ENCODE results near the gene BEST4. TPM values are rescaled to one million over a fixed set of nuclear protein-coding genes. Genes with fewer than 3 reads are reported as not detected.

The BEST4 gene
- total and polyA plus RNA-seq, 2 donors (not counting 3 experiments of a cell fraction or from before 2014, with no cell fraction given) = 0.21 TPM; not detected in 1

DNA sequence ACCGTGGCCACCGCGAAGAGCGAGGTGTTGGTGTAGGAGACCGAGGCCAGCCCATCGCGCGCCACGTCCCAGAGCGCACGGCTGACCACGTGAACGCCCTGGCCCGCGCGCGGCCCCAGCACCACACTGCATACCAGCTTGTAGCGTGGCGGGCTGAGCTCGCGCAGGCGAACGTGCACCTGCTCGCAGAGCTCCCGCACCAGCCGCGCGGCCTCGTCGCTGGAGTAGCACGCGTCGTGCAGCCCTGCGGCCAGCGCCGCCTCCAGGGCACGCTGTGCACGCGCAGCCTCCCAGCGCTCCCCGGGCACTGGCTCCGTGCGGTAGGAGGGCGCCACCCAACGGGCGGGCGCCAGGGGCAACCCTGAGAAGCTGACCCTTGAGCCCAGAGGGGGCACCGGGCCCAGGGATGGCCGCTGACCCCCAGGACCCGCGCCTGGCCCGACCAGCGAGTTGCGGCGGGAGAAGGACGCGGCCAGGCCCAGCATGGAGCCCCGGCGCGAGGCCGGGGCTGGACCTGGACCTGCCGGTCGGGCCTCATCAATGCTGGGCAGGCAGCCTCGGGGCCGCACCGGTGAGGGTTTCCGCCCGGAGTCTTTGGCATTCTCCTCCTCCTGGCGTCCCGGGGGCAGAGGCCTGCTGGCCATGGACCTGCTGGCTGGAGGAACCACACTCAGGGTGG is 18.2 kb upstream of the BEST4 start:
- intact Hi-C loops (cut with micrococcal nuclease) = loop anchor here (2.0 to 10.0 kb wide), 2 partner anchors 75 to 879 kb away; partner anchors contain the start of genes GPBP1L1, RNU5D-1 and TMEM69
- no peaks in the 10 kb centered on the region for H4K20me1 ChIP-seq (replicated peaks; ENCODE audit: control insufficient read depth, extremely low read depth, insufficient read depth, low read length)
- TF ChIP-seq POLR2AphosphoS5 (IDR thresholded peaks at IDR 0.05; ENCODE audit: insufficient read depth, low read depth, low read length) (peak; percentile 5), POLR2A (IDR thresholded peaks at IDR 0.05; ENCODE audit: low read depth, low read length) (no peak)
- POLR2A ChIA-PET = interaction anchor here (3.1 to 4.3 kb wide), 2 partner anchors 14 to 31 kb away, joined by 13 to 97 read pairs; partner anchors contain the start of gene RPS8
- FAIRE-seq = no peak
- dilution Hi-C loops (cut with MboI; ENCODE audit: extremely low pct_ligation_motif_present, low sequenced_read_pairs) = no loop called here
- peaks cover 4 to 32% of the 10 kb centered on the region in 2 experiments for H3K36me3 ChIP-seq (ENCODE audit: control insufficient read depth in 2 of 2, extremely low read depth in 1 of 2, insufficient read depth in 2 of 2, low read length in 2 of 2)
- no peaks in the 10 kb centered on the region for H3K27me3 ChIP-seq (ENCODE audit: control insufficient read depth in 2 of 2, insufficient read depth in 2 of 2, low read length in 2 of 2)
- H3K79me2 ChIP-seq (ENCODE audit: control insufficient read depth, insufficient read depth, low read length) = peaks cover 60% of the 10 kb centered on the region
- H3K4me2 ChIP-seq (ENCODE audit: insufficient read depth, low read length) = peak overlapping the region; percentile 26
- H3K27ac ChIP-seq (ENCODE audit: insufficient read depth, low read depth, low read length) = peak overlapping the region; percentile 100
- H3K9me3 ChIP-seq (replicated peaks; ENCODE audit: control insufficient read depth, insufficient read depth, low read length) = no peaks in the 10 kb centered on the region
- H3K4me1 ChIP-seq (ENCODE audit: control insufficient read depth, extremely low read depth, insufficient read depth, low read length) = peaks cover 67% of the 10 kb centered on the region
- peak overlapping the region; percentile 99 for H3K9ac ChIP-seq (replicated peaks; ENCODE audit: extremely low read depth, insufficient read depth, low read length)
- no TSS peak for BruUV-seq (replicated peaks)
- H2AFZ ChIP-seq (ENCODE audit: low read depth, low read length) = no peak overlapping the region
- H3K9me1 ChIP-seq (replicated peaks; ENCODE audit: control insufficient read depth, extremely low read depth, insufficient read depth, low read length) = no peaks in the 10 kb centered on the region
- no peak overlapping the region for H3K4me3 ChIP-seq (replicated peaks in 1 of 3; ENCODE audit: insufficient read depth in 1 of 3, low read depth in 1 of 3, low read length in 3 of 3)
- no peak for DNase-seq (ENCODE audit: low read depth, low spot score)
- CTCF ChIA-PET = interaction anchor here (1.0 to 2.2 kb wide), 2 partner anchors 12 to 19 kb away, joined by 4 to 8 read pairs; no protein-coding TSS in a partner anchor

DNA sequence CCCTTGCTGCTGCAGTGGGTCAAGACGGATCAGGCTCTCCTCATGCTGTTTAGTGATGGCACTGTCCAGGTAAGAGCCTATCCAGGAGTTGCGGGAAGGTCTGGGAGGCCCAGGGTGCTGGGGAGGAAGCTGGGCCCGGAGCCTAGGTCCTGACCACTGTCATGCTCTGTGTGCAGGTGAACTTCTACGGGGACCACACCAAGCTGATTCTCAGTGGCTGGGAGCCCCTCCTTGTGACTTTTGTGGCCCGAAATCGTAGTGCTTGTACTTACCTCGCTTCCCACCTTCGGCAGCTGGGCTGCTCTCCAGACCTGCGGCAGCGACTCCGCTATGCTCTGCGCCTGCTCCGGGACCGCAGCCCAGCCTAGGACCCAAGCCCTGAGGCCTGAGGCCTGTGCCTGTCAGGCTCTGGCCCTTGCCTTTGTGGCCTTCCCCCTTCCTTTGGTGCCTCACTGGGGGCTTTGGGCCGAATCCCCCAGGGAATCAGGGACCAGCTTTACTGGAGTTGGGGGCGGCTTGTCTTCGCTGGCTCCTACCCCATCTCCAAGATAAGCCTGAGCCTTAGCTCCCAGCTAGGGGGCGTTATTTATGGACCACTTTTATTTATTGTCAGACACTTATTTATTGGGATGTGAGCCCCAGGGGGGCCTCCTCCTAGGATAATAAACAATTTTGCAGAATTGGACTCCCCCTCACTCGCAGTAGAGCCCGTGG is 17.5 kb upstream of the BEST4 start:
- no peak for TF ChIP-seq MYC (IDR thresholded peaks at IDR 0.05; ENCODE audit: low read depth, low read length)
- TF ChIP-seq, protein P1, sequence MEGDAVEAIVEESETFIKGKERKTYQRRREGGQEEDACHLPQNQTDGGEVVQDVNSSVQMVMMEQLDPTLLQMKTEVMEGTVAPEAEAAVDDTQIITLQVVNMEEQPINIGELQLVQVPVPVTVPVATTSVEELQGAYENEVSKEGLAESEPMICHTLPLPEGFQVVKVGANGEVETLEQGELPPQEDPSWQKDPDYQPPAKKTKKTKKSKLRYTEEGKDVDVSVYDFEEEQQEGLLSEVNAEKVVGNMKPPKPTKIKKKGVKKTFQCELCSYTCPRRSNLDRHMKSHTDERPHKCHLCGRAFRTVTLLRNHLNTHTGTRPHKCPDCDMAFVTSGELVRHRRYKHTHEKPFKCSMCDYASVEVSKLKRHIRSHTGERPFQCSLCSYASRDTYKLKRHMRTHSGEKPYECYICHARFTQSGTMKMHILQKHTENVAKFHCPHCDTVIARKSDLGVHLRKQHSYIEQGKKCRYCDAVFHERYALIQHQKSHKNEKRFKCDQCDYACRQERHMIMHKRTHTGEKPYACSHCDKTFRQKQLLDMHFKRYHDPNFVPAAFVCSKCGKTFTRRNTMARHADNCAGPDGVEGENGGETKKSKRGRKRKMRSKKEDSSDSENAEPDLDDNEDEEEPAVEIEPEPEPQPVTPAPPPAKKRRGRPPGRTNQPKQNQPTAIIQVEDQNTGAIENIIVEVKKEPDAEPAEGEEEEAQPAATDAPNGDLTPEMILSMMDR (IDR thresholded peaks at IDR 0.05; ENCODE audit: extremely low read depth in 1 of 2, insufficient read depth in 1 of 2, low read depth in 1 of 2, low read length in 2 of 2) = peak in 1 of 2 donors; percentile 2
- no peak overlapping the region for H2AFZ ChIP-seq (ENCODE audit: low read depth, low read length)
- no peak overlapping the region for H3K4me3 ChIP-seq (replicated peaks in 1 of 3; ENCODE audit: insufficient read depth in 1 of 3, low read depth in 1 of 3, low read length in 3 of 3)
- H3K36me3 ChIP-seq (ENCODE audit: control insufficient read depth in 2 of 2, extremely low read depth in 1 of 2, insufficient read depth in 2 of 2, low read length in 2 of 2) = peaks cover 4 to 32% of the 10 kb centered on the region in 2 experiments
- no peak for DNase-seq (ENCODE audit: low read depth, low spot score)
- peaks cover 60% of the 10 kb centered on the region for H3K4me1 ChIP-seq (ENCODE audit: control insufficient read depth, extremely low read depth, insufficient read depth, low read length)
- H3K9me1 ChIP-seq (replicated peaks; ENCODE audit: control insufficient read depth, extremely low read depth, insufficient read depth, low read length) = no peaks in the 10 kb centered on the region
- no peak overlapping the region for H3K4me2 ChIP-seq (ENCODE audit: insufficient read depth, low read length)
- no peak for FAIRE-seq
- no peaks in the 10 kb centered on the region for H3K9me3 ChIP-seq (replicated peaks; ENCODE audit: control insufficient read depth, insufficient read depth, low read length)
- ChIA-PET CTCF (interaction anchor here (1.0 to 1.2 kb wide), 2 partner anchors 13 to 34 kb away, joined by 3 to 4 read pairs; no protein-coding TSS in a partner anchor), POLR2A (interaction anchor here (0.9 kb wide), 1 partner anchor 12 kb away, joined by 3 read pairs; no protein-coding TSS in a partner anchor)
- no TSS peak for BruUV-seq (replicated peaks)
- no peaks in the 10 kb centered on the region for H3K27me3 ChIP-seq (ENCODE audit: control insufficient read depth in 2 of 2, insufficient read depth in 2 of 2, low read length in 2 of 2)
- no peaks in the 10 kb centered on the region for H4K20me1 ChIP-seq (replicated peaks; ENCODE audit: control insufficient read depth, extremely low read depth, insufficient read depth, low read length)
- intact Hi-C loops (cut with micrococcal nuclease) = loop anchor here (2.0 to 10.0 kb wide), 2 partner anchors 75 to 879 kb away; partner anchors contain the start of genes GPBP1L1, RNU5D-1 and TMEM69
- no peak overlapping the region for H3K9ac ChIP-seq (replicated peaks; ENCODE audit: extremely low read depth, insufficient read depth, low read length)
- H3K79me2 ChIP-seq (ENCODE audit: control insufficient read depth, insufficient read depth, low read length) = peaks cover 64% of the 10 kb centered on the region
- H3K27ac ChIP-seq (ENCODE audit: insufficient read depth, low read depth, low read length) = peak overlapping the region; percentile 18
- dilution Hi-C loops (cut with MboI; ENCODE audit: extremely low pct_ligation_motif_present, low sequenced_read_pairs) = no loop called here

Data from endothelial cell of umbilical vein (primary cell).